Ovary (tissue), 9 donors: Measurements from ENCODE around the gene UBE2H. TPM values are rescaled to one million over a fixed set of nuclear protein-coding genes. Genes with fewer than 3 reads are reported as not detected.
"Not testable (repeated sequence)": the region's sequence is repeated elsewhere in the genome, so short reads cannot be mapped to it uniquely, and the experiment has no call there.

Experiments used
- DNase-seq, 5 donors: peaks; one replicate each; pipeline ENCODE4 v3.0.0-alpha.2; 2019 to 2020
- H3K27ac ChIP-seq, 2 donors: fragments of 200-600 bp; one replicate each; pipeline versions ENCODE4 v1.5.1 to v1.8.0; 2019 to 2022
- H3K27me3 ChIP-seq: fragments of 200-600 bp; one replicate; pipeline ENCODE4 v1.8.0; 2022
- H3K36me3 ChIP-seq: fragments of 200-600 bp; sonication (generic); one replicate; pipeline ENCODE4 v1.5.1; 2019
- H3K4me1 ChIP-seq: one replicate; pipeline ENCODE4 v1.8.1; 2013; ENCODE audit warnings: mild to moderate bottlenecking, moderate library complexity; ENCODE audit not compliant: insufficient read depth
- H3K4me3 ChIP-seq: fragments of 200-600 bp; sonication (generic); one replicate; pipeline ENCODE4 v1.5.1; 2017
- H3K9me3 ChIP-seq, 2 donors: fragments of 200-600 bp in 1 of 2; sonication (generic) in 1 of 2; one replicate each; pipeline versions ENCODE4 v1.5.1 to v1.8.1; 2013 to 2019; ENCODE audit warnings: mild to moderate bottlenecking in 1 of 2, moderate library complexity in 1 of 2
- EP300 ChIP-seq: sonication (generic); formaldehyde crosslinking; IDR thresholded peaks from one replicate; pipeline ENCODE4 v1.6.1; 2017; ENCODE audit warnings: antibody characterized with exemption
- POLR2A ChIP-seq: fragments of 450-650 bp; IDR thresholded peaks from one replicate; pipeline ENCODE4 v1.6.1; 2017; ENCODE audit warnings: antibody characterized with exemption, mild to moderate bottlenecking, moderate library complexity
- WGBS, 3 donors: extraction: QIAGEN DNeasy Blood & Tissue Kit in 1 of 3; methylation state at CpG; one replicate each; pipeline versions ENCODE4 v1.1.5 to v1.1.7; 2013 to 2017; 5-methylcytosine and 5-hydroxymethylcytosine counted together
- intact Hi-C, 4 donors: fragments of 100-400 bp; cut with DNase I; formaldehyde crosslinking; loops; one replicate each; pipeline versions ENCODE4 v1.11.0 to v1.15.1; 2022 to 2023
- polyA plus RNA-seq, 2 donors: library from polyadenylated mRNA; stranded (reverse); fragments of 200-250 nt in 1 of 2; fragments of 350-450 nt in 1 of 2; fragmentation: Illumina TruSeq in 1 of 2; extraction: RNeasy Lipid Tissue Mini Kit (QIAGEN cat#74804) in 1 of 2; gene quantifications; one replicate each; pipeline ENCODE4 v1.2.3, GENCODE V29; 2013 to 2014
- total RNA-seq, 7 donors: library from RNA; depleted of rRNA in 2 of 7; stranded (reverse); fragments of >200 nt in 2 of 7; fragmentation: NEBNext Ultra II Directional in 3 of 7; extraction: Animal tissue kit (Norgen Biotek cat#: 25700) in 3 of 7; gene quantifications; one replicate each; pipeline versions ENCODE4 v1.1.0 to v1.2.4, GENCODE V29; 2016 to 2023
- TF ChIP-seq, protein P1 (sequence below), 3 donors: fragments of 450-650 bp in 2 of 3; fragments of 200-600 bp in 1 of 3; IDR thresholded peaks; one replicate each; pipeline versions ENCODE4 v1.5.1 to v1.8.0; 2016 to 2022; ENCODE audit warnings: antibody characterized with exemption in 3 of 3, mild to moderate bottlenecking in 1 of 3
- donor health status: DM: no; HTN: no; CAD: no; lungs with moderate emphysema.
- donor health status: DM: no; HTN: no; CAD: no.
- donor health status: Bipolar disorder and iron deficiency.
- donor health status: DM: yes; HTN: yes; CAD: no.
- donor health status: DM: no; HTN: no; CAD: no.
- donor health status: DM: yes; HTN: yes; CAD: no.

UBE2H gene
- total and polyA plus RNA-seq, 9 donors: 38.1 to 149 (median 64.7) TPM

DNA sequence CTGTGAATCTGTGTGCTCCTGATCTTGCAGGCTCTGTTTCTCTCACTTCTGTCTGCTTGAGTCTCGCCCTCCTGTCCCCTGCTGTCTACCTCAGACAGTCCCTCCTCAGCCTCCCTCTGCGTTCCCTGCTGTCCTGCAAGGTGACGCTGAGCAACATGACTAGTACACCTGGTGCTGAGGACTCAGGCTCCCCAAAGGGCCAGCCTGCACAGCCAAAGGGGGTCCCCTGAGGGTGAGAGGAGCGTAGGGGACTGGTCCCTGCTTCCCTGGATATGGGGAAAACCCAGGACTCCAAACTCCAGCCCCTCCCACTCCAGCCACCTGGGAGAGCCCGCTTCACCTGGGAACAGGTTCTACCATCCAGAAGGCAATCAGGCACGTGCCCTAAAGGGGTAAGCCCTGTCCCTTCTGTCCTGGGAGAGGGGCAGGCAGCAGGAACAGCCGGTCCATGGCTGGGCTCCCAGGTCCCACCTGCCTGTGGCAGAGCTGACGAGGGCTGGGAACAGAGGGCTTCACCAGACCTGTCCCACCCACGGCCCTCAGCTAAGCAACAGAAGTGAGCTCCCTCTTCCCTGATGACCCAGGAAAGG lies 156.5 kb downstream of the UBE2H start:
- Histone ChIP-seq H3K27ac (no peak overlapping the region), H3K4me1 (no peaks in the 10 kb centered on the region), H3K36me3 (no peaks in the 10 kb centered on the region), H3K27me3 (no peaks in the 10 kb centered on the region), H3K4me3 (no peak overlapping the region), H3K9me3 (no peaks in the 10 kb centered on the region)
- DNase-seq: no peak
- 91 to 94% (median 91%) methylated on average over 9 of the region's 9 CpGs for WGBS, 3 donors
- TF ChIP-seq, protein P1, sequence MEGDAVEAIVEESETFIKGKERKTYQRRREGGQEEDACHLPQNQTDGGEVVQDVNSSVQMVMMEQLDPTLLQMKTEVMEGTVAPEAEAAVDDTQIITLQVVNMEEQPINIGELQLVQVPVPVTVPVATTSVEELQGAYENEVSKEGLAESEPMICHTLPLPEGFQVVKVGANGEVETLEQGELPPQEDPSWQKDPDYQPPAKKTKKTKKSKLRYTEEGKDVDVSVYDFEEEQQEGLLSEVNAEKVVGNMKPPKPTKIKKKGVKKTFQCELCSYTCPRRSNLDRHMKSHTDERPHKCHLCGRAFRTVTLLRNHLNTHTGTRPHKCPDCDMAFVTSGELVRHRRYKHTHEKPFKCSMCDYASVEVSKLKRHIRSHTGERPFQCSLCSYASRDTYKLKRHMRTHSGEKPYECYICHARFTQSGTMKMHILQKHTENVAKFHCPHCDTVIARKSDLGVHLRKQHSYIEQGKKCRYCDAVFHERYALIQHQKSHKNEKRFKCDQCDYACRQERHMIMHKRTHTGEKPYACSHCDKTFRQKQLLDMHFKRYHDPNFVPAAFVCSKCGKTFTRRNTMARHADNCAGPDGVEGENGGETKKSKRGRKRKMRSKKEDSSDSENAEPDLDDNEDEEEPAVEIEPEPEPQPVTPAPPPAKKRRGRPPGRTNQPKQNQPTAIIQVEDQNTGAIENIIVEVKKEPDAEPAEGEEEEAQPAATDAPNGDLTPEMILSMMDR (IDR thresholded peaks at IDR 0.05): no peak
- TF ChIP-seq POLR2A (no peak), EP300 (no peak)
- intact Hi-C loops: no loop called here

- DNase-seq, intact Hi-C loops, H3K9me3 ChIP-seq, H3K27ac ChIP-seq, H3K27me3 ChIP-seq, H3K4me1 ChIP-seq, H3K36me3 ChIP-seq, H3K4me3 ChIP-seq: not testable (repeated sequence)
- WGBS, 3 donors: 88 to 91% (median 90%) methylated on average over 9 of the region's 9 CpGs
Measured at GRCh38 chr7:129794461-129794860, 158.3 kb downstream of the UBE2H start.

DNA sequence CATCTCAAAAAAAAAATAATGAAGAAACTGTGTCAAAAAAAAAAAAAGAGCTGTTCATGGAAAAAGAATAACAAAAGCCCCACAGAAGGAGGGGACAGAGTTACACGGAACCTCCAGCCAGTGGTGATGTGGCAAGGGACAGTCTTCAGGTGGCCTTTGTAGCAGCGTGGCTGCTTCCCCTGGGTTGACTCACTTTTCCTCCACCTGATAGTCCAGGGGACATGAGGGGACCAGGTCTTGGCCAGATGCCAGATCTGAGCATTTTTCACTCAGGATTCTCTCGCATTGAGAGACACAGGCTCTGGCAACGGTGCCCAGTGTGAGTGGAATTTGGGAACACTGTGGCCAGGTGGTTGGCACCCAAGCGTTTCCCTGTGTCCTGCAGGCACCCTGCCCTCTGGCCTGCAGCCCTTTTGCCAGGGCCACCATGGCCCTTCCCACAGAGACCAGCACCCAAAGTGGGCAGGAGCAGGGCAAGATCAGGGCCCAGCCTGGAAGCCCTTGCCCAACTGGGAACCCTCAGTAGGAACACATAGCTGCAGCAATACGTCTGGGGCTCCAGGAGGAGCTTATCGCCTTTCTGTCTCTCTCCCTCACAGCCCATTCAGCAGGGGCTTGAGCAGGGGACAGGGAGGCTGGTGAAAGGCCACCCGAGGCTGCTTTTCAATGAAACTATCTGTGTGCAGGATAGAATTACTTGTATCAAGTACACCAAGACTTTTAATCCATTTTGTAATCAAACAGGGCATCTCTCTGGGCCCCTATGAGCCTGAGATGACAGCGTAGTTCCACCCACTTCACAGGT lies 159.1 kb downstream of the UBE2H start:
- H3K4me3 ChIP-seq: no peak overlapping the region

GRCh38 chr7:129792721-129793120 lies 160.0 kb downstream of the UBE2H start:
- no peaks in the 10 kb centered on the region for H3K9me3 ChIP-seq
- DNase-seq: no peak
- H3K4me3 ChIP-seq: no peak overlapping the region
- no peaks in the 10 kb centered on the region for H3K27me3 ChIP-seq
- no peaks in the 10 kb centered on the region for H3K36me3 ChIP-seq
- no peak for TF ChIP-seq EP300
- TF ChIP-seq, protein P1 (IDR thresholded peaks at IDR 0.05): no peak
- no peak for TF ChIP-seq POLR2A
- intact Hi-C loops: no loop called here
- WGBS, 3 donors: 54 to 67% (median 67%) methylated on average over 9 of the region's 9 CpGs
- H3K27ac ChIP-seq: no peak overlapping the region
- H3K4me1 ChIP-seq: no peaks in the 10 kb centered on the region

More for the DNA sequence above, 159.1 kb downstream of the UBE2H start:
- H3K36me3 ChIP-seq: no peaks in the 10 kb centered on the region
- 76 to 79% (median 78%) methylated on average over 9 of the region's 9 CpGs for WGBS, 3 donors
- intact Hi-C loops: no loop called here
- H3K9me3 ChIP-seq: no peaks in the 10 kb centered on the region
- no peaks in the 10 kb centered on the region for H3K4me1 ChIP-seq
- DNase-seq: no peak
- TF ChIP-seq, protein P1 (IDR thresholded peaks at IDR 0.05): no peak
- TF ChIP-seq EP300 (no peak), POLR2A (no peak)
- no peak overlapping the region for H3K27ac ChIP-seq
- no peaks in the 10 kb centered on the region for H3K27me3 ChIP-seq

- intact Hi-C loops: no loop called here
- 78 to 82% (median 79%) methylated on average over 6 of the region's 6 CpGs for WGBS, 3 donors
Measured at GRCh38 chr7:129790136-129790535, 162.6 kb downstream of the UBE2H start.

More at GRCh38 chr7:129790136-129790535, 162.6 kb downstream of the UBE2H start:
- H3K36me3 ChIP-seq: no peaks in the 10 kb centered on the region
- H3K9me3 ChIP-seq: no peaks in the 10 kb centered on the region
- H3K4me3 ChIP-seq: no peak overlapping the region
- peaks cover 3% of the 10 kb centered on the region for H3K4me1 ChIP-seq
- TF ChIP-seq POLR2A (no peak), EP300 (no peak)
- TF ChIP-seq, protein P1 (IDR thresholded peaks at IDR 0.05): no peak
- no peak overlapping the region for H3K27ac ChIP-seq
- no peak for DNase-seq
- no peaks in the 10 kb centered on the region for H3K27me3 ChIP-seq
